Stimulated activated CD4-positive, alpha-beta T cell treated with anti-CD3 and anti-CD28 coated beads, Interleukin-2, amount 100 ng/mL, for 24 hours (primary cell): ENCODE measurements around the gene PCDHGA9.
"Not testable (repeated sequence)": the region's sequence is repeated elsewhere in the genome, so short reads cannot be mapped to it uniquely, and the experiment has no call there.

Experiments
- DNase-seq, 2 donors: peaks; one replicate each; pipeline ENCODE4 v3.0.0-alpha.2; 2020

Gene PCDHGA9

GRCh38 chr5:141402553-141403243 lies at the start of gene PCDHGA9:
PCDHGA9 (plus strand) TSS chr5:141402778; CDS start chr5:141402953, 175 bp downstream.
- DNase-seq: no peak

- no peak for DNase-seq
Observed at GRCh38 chr5:141354900-141355469, 47.6 kb upstream of the PCDHGA9 start, which contains the start of gene PCDHGA4. PCDHGA4 (plus strand) TSS chr5:141355021; CDS start chr5:141355108, 87 bp downstream.

GRCh38 chr5:141355641-141356040 lies 46.9 kb upstream of the PCDHGA9 start:
- no peak for DNase-seq

GRCh38 chr5:141356133-141356532 lies 46.4 kb upstream of the PCDHGA9 start:
- DNase-seq: no peak

- no peak for DNase-seq
Observed at GRCh38 chr5:141356950-141357349, 45.6 kb upstream of the PCDHGA9 start.

GRCh38 chr5:141359790-141360426 lies 42.7 kb upstream of the PCDHGA9 start, which contains the start of gene PCDHGB2:
PCDHGB2 (plus strand) TSS chr5:141359994; CDS start chr5:141360136, 142 bp downstream.
- no peak for DNase-seq

GRCh38 chr5:141360685-141361084 lies 41.9 kb upstream of the PCDHGA9 start:
- DNase-seq: no peak

GRCh38 chr5:141362719-141363118 lies 39.9 kb upstream of the PCDHGA9 start:
- DNase-seq: no peak

- DNase-seq: no peak
Observed at GRCh38 chr5:141363952-141364660, 38.5 kb upstream of the PCDHGA9 start, which contains the start of gene PCDHGA5. PCDHGA5 (plus strand) TSS chr5:141364162; CDS start chr5:141364331, 169 bp downstream.

GRCh38 chr5:141366016-141366896 lies 36.3 kb upstream of the PCDHGA9 start:
- DNase-seq: no peak

- peak in 1 of 2 donors; percentile 40 for DNase-seq
Observed at GRCh38 chr5:141369994-141370848, 32.4 kb upstream of the PCDHGA9 start, which contains the start of gene PCDHGB3. PCDHGB3 (plus strand) TSS chr5:141370242; CDS start chr5:141370395, 153 bp downstream.

- DNase-seq: no peak
Observed at GRCh38 chr5:141371572-141372475, 30.8 kb upstream of the PCDHGA9 start.

- no peak for DNase-seq
Observed at GRCh38 chr5:141373673-141374317, 28.8 kb upstream of the PCDHGA9 start, which contains the start of gene PCDHGA6. PCDHGA6 (plus strand) TSS chr5:141373891; CDS start chr5:141374084, 193 bp downstream.

GRCh38 chr5:141374627-141375026 lies 28.0 kb upstream of the PCDHGA9 start:
- DNase-seq: no peak

- DNase-seq: not testable (repeated sequence)
Observed at GRCh38 chr5:141375444-141376155, 27.0 kb upstream of the PCDHGA9 start.

GRCh38 chr5:141382469-141383294 lies 19.9 kb upstream of the PCDHGA9 start, which contains the start of gene PCDHGA7:
PCDHGA7 (plus strand) TSS chr5:141382742; CDS start chr5:141382900, 158 bp downstream.
- DNase-seq: no peak

GRCh38 chr5:141383345-141383744 lies 19.2 kb upstream of the PCDHGA9 start:
- DNase-seq: no peak
